ENCODE measurements around the gene MYCBPAP. TPM values are rescaled to one million over a fixed set of nuclear protein-coding genes. Genes with fewer than 3 reads are reported as not detected.
A peak's percentile ranks its signal among the peaks of the same experiment; 100 is the strongest.

The MYCBPAP gene
- polyA plus RNA-seq, 3 donors: 1.4 to 2.4 (median 1.6) TPM

GRCh38 chr17:50536683-50537646 is 28.7 kb downstream of the MYCBPAP start:
- no peak for DNase-seq (ENCODE audit: low read depth in 3 of 3, low spot score in 2 of 3)

- DNase-seq (ENCODE audit: low read depth in 3 of 3, low spot score in 2 of 3): no peak
Observed at GRCh38 chr17:50537721-50538548, 29.7 kb downstream of the MYCBPAP start.

- no peak for DNase-seq (ENCODE audit: low read depth in 3 of 3, low spot score in 2 of 3)
Observed at GRCh38 chr17:50538549-50539410, 30.5 kb downstream of the MYCBPAP start.

- no peak for DNase-seq (ENCODE audit: low read depth in 3 of 3, low spot score in 2 of 3)
Observed at GRCh38 chr17:50539762-50540559, 31.7 kb downstream of the MYCBPAP start.

GRCh38 chr17:50540560-50541401 is 32.5 kb downstream of the MYCBPAP start:
- DNase-seq (ENCODE audit: low read depth in 3 of 3, low spot score in 2 of 3): no peak

- DNase-seq (ENCODE audit: low read depth in 3 of 3, low spot score in 2 of 3): no peak
Observed at GRCh38 chr17:50541402-50541715, 33.1 kb downstream of the MYCBPAP start.

- peak in 1 of 3 donors; percentile 81 for DNase-seq (ENCODE audit: low read depth in 3 of 3, low spot score in 2 of 3)
Observed at GRCh38 chr17:50541716-50542688, 33.8 kb downstream of the MYCBPAP start.

- DNase-seq (ENCODE audit: low read depth in 3 of 3, low spot score in 2 of 3): no peak
Observed at GRCh38 chr17:50542795-50543774, 34.8 kb downstream of the MYCBPAP start.

- no peak for DNase-seq (ENCODE audit: low read depth in 3 of 3, low spot score in 2 of 3)
Observed at GRCh38 chr17:50544516-50544915, 36.3 kb downstream of the MYCBPAP start.

GRCh38 chr17:50545311-50545710 is 37.1 kb downstream of the MYCBPAP start:
- no peak for DNase-seq (ENCODE audit: low read depth in 3 of 3, low spot score in 2 of 3)

- no peak for DNase-seq (ENCODE audit: low read depth in 3 of 3, low spot score in 2 of 3)
Observed at GRCh38 chr17:50546701-50547034, 38.4 kb downstream of the MYCBPAP start.

GRCh38 chr17:50547035-50547735 is 38.9 kb downstream of the MYCBPAP start, which contains the start of gene SPATA20:
Gene SPATA20 (plus strand): TSS chr17:50547174. CDS start chr17:50547209, 35 bp downstream.
- no peak for DNase-seq (ENCODE audit: low read depth in 3 of 3, low spot score in 2 of 3)

GRCh38 chr17:50547736-50548083 is 39.5 kb downstream of the MYCBPAP start:
- no peak for DNase-seq (ENCODE audit: low read depth in 3 of 3, low spot score in 2 of 3)

- no peak for DNase-seq (ENCODE audit: low read depth in 3 of 3, low spot score in 2 of 3)
Observed at GRCh38 chr17:50548831-50549230, 40.6 kb downstream of the MYCBPAP start.

GRCh38 chr17:50549256-50549941 is 41.2 kb downstream of the MYCBPAP start:
- no peak for DNase-seq (ENCODE audit: low read depth in 3 of 3, low spot score in 2 of 3)

GRCh38 chr17:50549969-50550368 is 41.7 kb downstream of the MYCBPAP start:
- DNase-seq (ENCODE audit: low read depth in 3 of 3, low spot score in 2 of 3): no peak
